Ascending aorta (tissue), 2 donors: Measurements from ENCODE around the gene ITGB4. TPM values are rescaled to one million over a fixed set of nuclear protein-coding genes. Genes with fewer than 3 reads are reported as not detected.

Source experiments
- DNase-seq, 2 donors: peaks; one replicate each; pipeline ENCODE4 v3.0.0-alpha.2; 2019; ENCODE audit warnings: low spot score in 2 of 2
- H3K27ac ChIP-seq, 2 donors: fragments of 200-600 bp; sonication (generic); one replicate each; pipeline ENCODE4 v1.5.1; 2016 to 2017; ENCODE audit warnings: mild to moderate bottlenecking in 1 of 2
- H3K27me3 ChIP-seq: fragments of 200-600 bp; sonication (generic); one replicate; pipeline ENCODE4 v1.5.1; 2017
- H3K36me3 ChIP-seq, 2 donors: fragments of 200-600 bp; sonication (generic); one replicate each; pipeline ENCODE4 v1.5.1; 2016
- H3K4me1 ChIP-seq, 2 donors: fragments of 200-600 bp; sonication (generic); one replicate each; pipeline ENCODE4 v1.5.1; 2016 to 2017; ENCODE audit warnings: mild to moderate bottlenecking in 1 of 2
- H3K4me3 ChIP-seq, 2 donors: fragments of 200-600 bp; sonication (generic); one replicate each; pipeline ENCODE4 v1.5.1; 2016 to 2017; ENCODE audit warnings: mild to moderate bottlenecking in 1 of 2
- H3K9me3 ChIP-seq, 2 donors: fragments of 200-600 bp; sonication (generic); one replicate each; pipeline ENCODE4 v1.5.1; 2016
- intact Hi-C: fragments of 100-400 bp; cut with DNase I; formaldehyde crosslinking; loops from one replicate; pipeline ENCODE4 v1.15.1; 2023
- total RNA-seq: library from RNA; depleted of rRNA; stranded (reverse); fragments of >200 nt; gene quantifications from one replicate; pipeline ENCODE4 v1.1.0, GENCODE V29; 2016
- TF ChIP-seq, protein P1 (sequence below), 3 experiments: fragments of 200-600 bp in 2 of 3; fragments of 450-650 bp in 1 of 3; sonication (generic) in 2 of 3; IDR thresholded peaks; one replicate each; pipeline ENCODE4 v1.5.1; 2016 to 2019; ENCODE audit warnings: antibody characterized with exemption in 3 of 3, mild to moderate bottlenecking in 1 of 3, moderate library complexity in 1 of 3

The ITGB4 gene
- total RNA-seq, 1 donor from 2014 or later: 152 TPM

DNA sequence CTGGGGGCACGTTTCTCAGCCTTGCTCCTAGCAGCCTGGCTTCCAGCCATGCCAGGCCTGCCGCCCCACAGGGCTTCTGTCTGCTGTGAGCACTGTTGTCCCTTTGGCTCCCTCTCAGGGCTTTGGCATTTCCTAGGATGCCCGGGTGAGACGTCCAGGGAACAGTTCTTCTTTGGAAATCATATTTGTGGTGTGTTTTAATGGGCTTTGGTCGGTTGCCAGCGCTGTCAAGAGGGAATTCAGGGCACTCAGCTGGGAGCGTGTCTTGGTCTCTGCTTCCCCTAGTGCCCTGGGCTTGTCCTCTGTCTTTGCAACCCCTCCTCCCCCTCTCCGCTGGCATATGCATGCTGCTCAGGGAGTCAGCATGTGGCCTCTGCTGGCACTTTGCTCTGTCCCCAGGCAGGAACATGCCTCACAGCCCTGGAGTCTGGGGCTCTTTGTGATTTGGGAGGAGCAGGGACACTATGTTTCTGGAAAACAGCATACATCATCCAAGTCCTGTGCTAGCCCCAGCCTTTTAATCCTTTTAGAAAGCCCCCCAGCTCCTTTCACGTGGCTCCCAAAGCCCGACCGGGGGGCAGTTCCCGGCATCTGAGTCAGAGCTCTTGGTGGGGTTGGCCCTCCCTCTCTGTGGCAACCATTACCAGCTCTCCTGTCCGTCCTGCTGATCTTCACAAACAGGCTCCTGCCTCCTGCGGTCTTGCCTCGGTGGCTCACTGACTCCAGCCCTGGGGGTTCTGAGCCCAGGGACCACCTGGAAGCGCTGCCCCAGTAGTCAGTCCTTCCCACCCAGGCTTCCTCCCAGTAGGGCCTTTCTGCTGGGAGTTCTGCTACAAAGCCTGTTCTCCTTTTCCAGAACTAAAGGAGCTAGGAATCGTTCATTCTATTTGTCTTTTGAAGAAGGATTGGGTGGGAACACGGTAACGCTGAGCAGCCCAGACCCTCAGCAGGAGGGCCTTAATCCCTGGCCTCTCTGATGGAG lies 27.5 kb upstream of the ITGB4 start:
- peaks cover 45 to 66% of the 10 kb centered on the region in 2 donors for H3K36me3 ChIP-seq
- peaks cover 0 to 2% of the 10 kb centered on the region in 2 donors for H3K4me1 ChIP-seq
- DNase-seq: peak; percentile 43 to 71
- H3K27me3 ChIP-seq: no peaks in the 10 kb centered on the region
- peak overlapping the region; percentile 55 to 78 for H3K27ac ChIP-seq
- intact Hi-C loops: no loop called here
- no peaks in the 10 kb centered on the region for H3K9me3 ChIP-seq
- no peak overlapping the region for H3K4me3 ChIP-seq
- TF ChIP-seq, protein P1, sequence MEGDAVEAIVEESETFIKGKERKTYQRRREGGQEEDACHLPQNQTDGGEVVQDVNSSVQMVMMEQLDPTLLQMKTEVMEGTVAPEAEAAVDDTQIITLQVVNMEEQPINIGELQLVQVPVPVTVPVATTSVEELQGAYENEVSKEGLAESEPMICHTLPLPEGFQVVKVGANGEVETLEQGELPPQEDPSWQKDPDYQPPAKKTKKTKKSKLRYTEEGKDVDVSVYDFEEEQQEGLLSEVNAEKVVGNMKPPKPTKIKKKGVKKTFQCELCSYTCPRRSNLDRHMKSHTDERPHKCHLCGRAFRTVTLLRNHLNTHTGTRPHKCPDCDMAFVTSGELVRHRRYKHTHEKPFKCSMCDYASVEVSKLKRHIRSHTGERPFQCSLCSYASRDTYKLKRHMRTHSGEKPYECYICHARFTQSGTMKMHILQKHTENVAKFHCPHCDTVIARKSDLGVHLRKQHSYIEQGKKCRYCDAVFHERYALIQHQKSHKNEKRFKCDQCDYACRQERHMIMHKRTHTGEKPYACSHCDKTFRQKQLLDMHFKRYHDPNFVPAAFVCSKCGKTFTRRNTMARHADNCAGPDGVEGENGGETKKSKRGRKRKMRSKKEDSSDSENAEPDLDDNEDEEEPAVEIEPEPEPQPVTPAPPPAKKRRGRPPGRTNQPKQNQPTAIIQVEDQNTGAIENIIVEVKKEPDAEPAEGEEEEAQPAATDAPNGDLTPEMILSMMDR (IDR thresholded peaks at IDR 0.05): no peak

DNA sequence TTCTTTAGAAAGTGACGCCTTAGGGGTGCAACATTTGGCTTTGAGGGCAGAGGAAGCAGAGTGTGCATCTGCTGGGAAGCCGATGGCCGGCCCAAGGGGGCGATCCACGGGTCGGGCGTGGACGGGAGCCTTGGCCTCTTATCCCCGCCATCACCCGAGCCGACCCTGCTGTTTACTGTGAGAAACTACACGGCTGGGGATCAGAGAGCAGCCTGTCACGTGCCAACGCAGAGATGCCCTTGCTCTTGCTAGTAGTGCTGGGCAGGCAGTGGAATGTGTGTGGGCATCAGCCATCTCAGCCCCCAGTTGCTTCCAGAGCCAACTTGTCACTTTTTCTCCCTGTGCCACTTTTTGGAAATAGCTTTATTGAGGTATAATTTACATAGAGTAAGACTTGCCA lies 26.7 kb upstream of the ITGB4 start:
- H3K27ac ChIP-seq: peak overlapping the region; percentile 55 to 78
- H3K4me3 ChIP-seq: no peak overlapping the region

DNA sequence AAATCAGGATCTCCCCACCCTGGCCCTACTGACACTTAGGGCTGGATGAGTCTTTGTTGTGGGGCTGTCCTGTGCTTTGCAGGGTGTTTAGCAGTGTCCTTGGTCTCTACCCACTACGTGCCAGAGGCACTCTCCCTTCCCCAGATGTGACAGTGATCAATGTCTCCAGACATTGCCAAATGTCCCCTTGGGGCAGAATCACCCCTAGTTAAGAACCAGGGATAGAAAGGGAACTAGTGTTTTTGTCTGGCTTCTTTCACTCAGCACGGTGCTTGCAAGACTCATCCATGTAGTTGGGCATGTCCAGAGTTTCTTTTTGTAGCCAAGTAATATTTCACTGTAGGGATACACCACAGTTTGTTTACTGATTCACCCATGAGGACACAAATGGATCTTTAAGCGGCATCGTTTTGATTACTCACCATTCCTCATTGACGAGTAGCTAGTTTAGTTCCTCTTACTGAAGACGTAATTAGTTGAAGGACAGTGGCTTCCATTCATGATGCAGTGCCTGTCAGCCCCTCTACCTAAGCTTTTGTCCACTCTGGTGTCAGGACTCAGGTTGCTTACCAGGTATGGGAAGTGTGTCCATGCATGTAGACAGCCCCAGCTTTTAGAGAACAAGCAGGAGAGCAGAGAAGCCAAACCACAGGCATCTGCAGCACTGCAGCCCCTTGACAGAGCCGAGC lies 26.0 kb upstream of the ITGB4 start:
- no peak for DNase-seq
- TF ChIP-seq, protein P1 (IDR thresholded peaks at IDR 0.05): no peak
- Histone ChIP-seq H3K4me1 (peaks cover 0 to 2% of the 10 kb centered on the region in 2 donors), H3K36me3 (peaks cover 56 to 73% of the 10 kb centered on the region in 2 donors), H3K9me3 (no peaks in the 10 kb centered on the region), H3K27me3 (no peaks in the 10 kb centered on the region), H3K27ac (no peak overlapping the region), H3K4me3 (no peak overlapping the region)
- intact Hi-C loops: no loop called here

More for the DNA sequence above, 26.7 kb upstream of the ITGB4 start:
- no peaks in the 10 kb centered on the region for H3K27me3 ChIP-seq
- intact Hi-C loops: no loop called here
- H3K4me1 ChIP-seq: peaks cover 0 to 2% of the 10 kb centered on the region in 2 donors
- TF ChIP-seq, protein P1 (IDR thresholded peaks at IDR 0.05): no peak
- H3K9me3 ChIP-seq: no peaks in the 10 kb centered on the region
- peaks cover 49 to 67% of the 10 kb centered on the region in 2 donors for H3K36me3 ChIP-seq
- DNase-seq: no peak

DNA sequence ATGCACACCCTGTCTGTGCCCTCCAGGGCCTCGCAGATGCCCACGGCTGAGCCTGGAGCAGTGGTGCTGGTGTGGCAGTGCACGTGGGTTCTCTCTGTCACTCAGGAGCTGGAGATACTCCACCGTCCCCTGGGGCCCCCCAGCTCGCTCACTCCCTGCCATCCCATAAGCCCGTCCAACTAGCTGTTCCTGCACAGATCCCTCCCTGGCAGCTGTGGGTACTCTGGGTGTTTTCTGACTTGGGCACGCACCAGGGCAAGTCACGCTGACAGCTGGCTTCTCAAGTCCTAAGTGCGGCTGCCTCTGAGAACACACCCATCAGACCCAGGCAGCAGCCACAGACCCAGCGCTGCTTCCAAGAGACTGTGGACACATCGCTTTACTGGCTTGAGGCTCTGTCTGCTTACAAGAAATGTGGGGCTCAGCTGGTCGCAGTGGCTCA lies 25.4 kb upstream of the ITGB4 start:
- DNase-seq: no peak
- TF ChIP-seq, protein P1 (IDR thresholded peaks at IDR 0.05): no peak
- intact Hi-C loops: no loop called here
- Histone ChIP-seq H3K27me3 (no peaks in the 10 kb centered on the region), H3K9me3 (no peaks in the 10 kb centered on the region), H3K27ac (no peak overlapping the region), H3K36me3 (peaks cover 59 to 77% of the 10 kb centered on the region in 2 donors), H3K4me3 (no peak overlapping the region), H3K4me1 (peaks cover 0 to 2% of the 10 kb centered on the region in 2 donors)

DNA sequence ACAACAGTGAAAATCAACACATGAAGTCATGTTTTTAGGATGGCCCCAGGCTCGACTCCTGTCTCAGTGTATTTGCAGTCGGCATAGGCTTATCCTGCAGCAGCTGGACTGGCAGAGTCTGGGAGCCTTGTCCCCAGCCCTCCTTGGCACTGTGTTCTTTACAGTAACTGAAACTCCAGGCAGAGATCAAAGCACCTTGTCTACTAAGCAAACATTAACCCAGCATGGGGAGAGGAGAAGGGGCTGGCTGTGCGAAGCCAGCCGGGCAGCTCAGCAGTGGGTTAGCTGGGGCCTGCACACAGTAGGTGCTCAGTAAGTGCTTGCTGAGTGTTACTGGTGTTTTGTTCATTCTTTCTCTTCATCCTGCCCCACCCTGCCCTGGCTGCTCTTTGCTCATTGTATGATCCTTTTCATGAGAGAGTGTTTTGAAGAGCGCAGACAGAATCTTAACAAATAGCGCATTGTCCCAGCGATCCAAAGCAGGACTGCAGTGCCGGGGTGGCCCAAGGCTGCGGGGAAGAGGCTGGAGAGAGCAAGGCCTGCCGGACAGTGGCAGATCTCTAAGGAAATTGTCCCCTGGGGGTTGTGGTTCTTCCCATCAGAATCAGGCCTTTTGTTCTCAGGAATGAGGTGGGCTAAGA lies 23.5 kb upstream of the ITGB4 start:
- H3K27ac ChIP-seq: peak overlapping the region in 1 of 2 donors; percentile 49
- intact Hi-C loops: no loop called here
- TF ChIP-seq, protein P1 (IDR thresholded peaks at IDR 0.05): no peak
- peaks cover 69 to 87% of the 10 kb centered on the region in 2 donors for H3K36me3 ChIP-seq
- H3K27me3 ChIP-seq: no peaks in the 10 kb centered on the region
- H3K9me3 ChIP-seq: no peaks in the 10 kb centered on the region
- peaks cover 0 to 2% of the 10 kb centered on the region in 2 donors for H3K4me1 ChIP-seq
- DNase-seq: no peak
- no peak overlapping the region for H3K4me3 ChIP-seq
